Prostate gland (tissue), 2 donors: Measurements from ENCODE around the gene CARNS1. TPM values are rescaled to one million over a fixed set of nuclear protein-coding genes. Genes with fewer than 3 reads are reported as not detected.
A peak's percentile ranks its signal among the peaks of the same experiment; 100 is the strongest.

ENCODE experiments used
- DNase-seq: peaks from one replicate; pipeline ENCODE4 v3.0.0-alpha.2; 2019; ENCODE audit warnings: low spot score
- H3K27ac ChIP-seq, 2 donors: fragments of 200-600 bp; sonication (generic); 2 replicates each; pipeline ENCODE4 v1.5.1; 2017 to 2019
- H3K27me3 ChIP-seq: fragments of 200-600 bp; sonication (generic); replicated peaks from 2 replicates; pipeline ENCODE4 v1.5.1; 2019; ENCODE audit not compliant: insufficient read depth
- H3K36me3 ChIP-seq, 2 donors: fragments of 200-600 bp; sonication (generic); 1 replicate in 1 of 2; 2 replicates in 1 of 2; pipeline versions ENCODE4 v1.5.1 to v1.8.1; 2017 to 2019
- H3K4me1 ChIP-seq: fragments of 200-600 bp; sonication (generic); replicated peaks from 2 replicates; pipeline ENCODE4 v1.5.1; 2019
- H3K4me3 ChIP-seq, 2 donors: fragments of 200-600 bp; sonication (generic); 2 replicates each; pipeline ENCODE4 v1.5.1; 2017 to 2019
- H3K9me3 ChIP-seq: fragments of 200-600 bp; sonication (generic); 2 replicates; pipeline ENCODE4 v1.5.1; 2017
- POLR2A ChIP-seq: fragments of 450-650 bp; IDR thresholded peaks from one replicate; pipeline ENCODE4 v1.6.1; 2016; ENCODE audit warnings: antibody characterized with exemption, mild to moderate bottlenecking
- POLR2AphosphoS5 ChIP-seq: sonication (generic); formaldehyde crosslinking; IDR thresholded peaks from one replicate; pipeline ENCODE4 v1.6.1; 2017; ENCODE audit warnings: antibody characterized with exemption
- WGBS: methylation state at CpG from one replicate; pipeline ENCODE4 v1.1.5; 2018; 5-methylcytosine and 5-hydroxymethylcytosine counted together
- intact Hi-C: fragments of 100-400 bp; cut with DNase I; formaldehyde crosslinking; loops from one replicate; pipeline ENCODE4 v1.14.2; 2022
- total RNA-seq, 2 donors: library from RNA; depleted of rRNA; stranded (reverse); fragments of >200 nt; gene quantifications; one replicate each; pipeline ENCODE4 v1.1.0, GENCODE V29; 2016
- TF ChIP-seq, protein P1 (sequence below), 4 experiments: fragments of 200-600 bp in 2 of 4; fragments of 450-650 bp in 2 of 4; sonication (generic) in 2 of 4; IDR thresholded peaks; 1 replicate in 3 of 4; 2 replicates in 1 of 4; pipeline ENCODE4 v1.5.1; 2016 to 2019; ENCODE audit warnings: antibody characterized with exemption in 4 of 4, mild to moderate bottlenecking in 2 of 4, moderate library complexity in 2 of 4

The CARNS1 gene
- total RNA-seq, 2 donors from 2014 or later, result 0.91 to 1.0 TPM

DNA sequence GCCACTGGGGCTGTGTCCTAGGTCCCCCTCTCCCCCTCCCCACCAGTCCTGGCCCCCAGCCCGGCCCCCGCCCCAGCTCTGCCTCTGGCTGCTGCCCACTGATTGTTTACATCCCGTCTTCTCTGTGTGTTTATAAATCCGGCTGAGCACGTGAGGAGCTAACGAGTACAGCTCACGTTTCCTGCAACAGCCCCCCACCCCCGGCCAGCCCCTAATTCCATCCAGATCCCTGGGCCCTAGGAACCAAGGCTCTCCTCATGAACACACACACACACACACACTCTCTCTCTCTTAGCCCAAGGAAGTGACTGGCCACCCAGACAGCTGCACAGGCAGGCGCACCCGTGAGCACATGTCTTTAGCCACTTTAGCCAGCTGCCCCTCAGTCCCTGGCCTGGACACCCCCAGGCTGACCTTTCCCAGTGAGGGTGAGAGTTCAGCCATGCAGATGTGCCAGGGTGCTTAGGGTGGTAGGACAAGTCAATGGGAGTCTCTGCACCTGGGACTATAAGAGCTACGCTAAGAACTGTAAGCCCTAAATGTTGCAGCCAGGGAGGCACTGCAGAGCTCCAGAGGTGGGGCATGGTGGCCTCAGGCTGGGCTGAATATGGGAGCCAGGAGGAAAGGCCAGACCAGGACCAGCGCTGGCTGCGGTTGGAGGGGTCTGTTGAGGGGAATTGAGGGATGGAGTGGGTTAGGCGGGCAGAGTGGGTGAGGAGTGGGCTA lies 45.0 kb upstream of the CARNS1 start:
- no peaks in the 10 kb centered on the region for H3K36me3 ChIP-seq
- TF ChIP-seq POLR2A (no peak), POLR2AphosphoS5 (no peak)
- TF ChIP-seq, protein P1, sequence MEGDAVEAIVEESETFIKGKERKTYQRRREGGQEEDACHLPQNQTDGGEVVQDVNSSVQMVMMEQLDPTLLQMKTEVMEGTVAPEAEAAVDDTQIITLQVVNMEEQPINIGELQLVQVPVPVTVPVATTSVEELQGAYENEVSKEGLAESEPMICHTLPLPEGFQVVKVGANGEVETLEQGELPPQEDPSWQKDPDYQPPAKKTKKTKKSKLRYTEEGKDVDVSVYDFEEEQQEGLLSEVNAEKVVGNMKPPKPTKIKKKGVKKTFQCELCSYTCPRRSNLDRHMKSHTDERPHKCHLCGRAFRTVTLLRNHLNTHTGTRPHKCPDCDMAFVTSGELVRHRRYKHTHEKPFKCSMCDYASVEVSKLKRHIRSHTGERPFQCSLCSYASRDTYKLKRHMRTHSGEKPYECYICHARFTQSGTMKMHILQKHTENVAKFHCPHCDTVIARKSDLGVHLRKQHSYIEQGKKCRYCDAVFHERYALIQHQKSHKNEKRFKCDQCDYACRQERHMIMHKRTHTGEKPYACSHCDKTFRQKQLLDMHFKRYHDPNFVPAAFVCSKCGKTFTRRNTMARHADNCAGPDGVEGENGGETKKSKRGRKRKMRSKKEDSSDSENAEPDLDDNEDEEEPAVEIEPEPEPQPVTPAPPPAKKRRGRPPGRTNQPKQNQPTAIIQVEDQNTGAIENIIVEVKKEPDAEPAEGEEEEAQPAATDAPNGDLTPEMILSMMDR (IDR thresholded peaks at IDR 0.05), result no peak
- no peaks in the 10 kb centered on the region for H3K9me3 ChIP-seq
- H3K27ac ChIP-seq, result peak overlapping the region; percentile 54 to 56
- DNase-seq, result no peak
- intact Hi-C loops, result no loop called here
- WGBS, result 37% methylated on average over 14 of the region's 14 CpGs
- peaks cover 30% of the 10 kb centered on the region for H3K4me1 ChIP-seq
- no peak overlapping the region for H3K4me3 ChIP-seq
- H3K27me3 ChIP-seq, result no peaks in the 10 kb centered on the region

DNA sequence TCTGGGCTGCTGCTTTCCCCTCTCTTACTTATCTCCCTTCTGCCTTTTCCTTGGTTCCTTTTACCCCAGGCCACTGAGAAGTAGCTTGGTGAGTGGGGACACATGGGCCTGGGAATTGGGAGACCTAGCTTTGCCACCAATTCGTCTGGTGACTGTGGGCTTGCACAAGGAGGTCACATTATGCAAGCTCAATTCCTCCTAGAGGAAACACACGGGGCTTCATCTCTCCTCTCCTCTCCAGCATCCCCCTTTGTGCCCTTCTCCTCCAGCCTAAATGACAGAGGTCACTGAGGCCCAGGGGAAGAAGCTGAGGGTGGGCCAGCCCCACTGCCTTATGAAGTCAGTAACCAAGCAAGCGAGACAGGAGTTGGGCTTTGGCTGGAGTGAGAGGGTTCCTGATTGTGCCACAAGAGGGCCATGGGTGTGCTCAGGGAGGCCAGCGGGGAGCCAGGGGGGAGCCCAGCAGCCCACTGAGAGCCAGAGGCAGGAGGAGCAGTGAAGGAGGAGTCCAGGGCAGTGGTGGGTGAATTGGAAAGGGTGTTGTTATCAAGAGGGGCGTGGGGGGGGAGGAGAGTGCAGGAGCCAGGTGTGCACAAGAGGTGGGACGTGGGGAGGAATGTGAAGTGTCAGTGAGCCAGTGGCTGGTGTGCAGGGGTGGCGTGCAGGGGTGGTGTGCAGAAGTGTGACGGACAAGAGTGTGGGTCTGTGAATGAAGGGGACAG lies 44.1 kb upstream of the CARNS1 start:
- peak overlapping the region in 1 of 2 donors; percentile 70 for H3K4me3 ChIP-seq
- intact Hi-C loops, result no loop called here
- TF ChIP-seq, protein P1 (IDR thresholded peaks at IDR 0.05), result peak in 2 of 4 experiments; percentile 46 to 53
- TF ChIP-seq POLR2AphosphoS5 (no peak), POLR2A (no peak)
- H3K27me3 ChIP-seq, result no peaks in the 10 kb centered on the region
- DNase-seq, result no peak
- H3K27ac ChIP-seq, result peak overlapping the region in 1 of 2 donors; percentile 86
- H3K4me1 ChIP-seq, result peaks cover 29% of the 10 kb centered on the region
- WGBS, result 47% methylated on average over 8 of the region's 8 CpGs
- no peaks in the 10 kb centered on the region for H3K36me3 ChIP-seq
- H3K9me3 ChIP-seq, result no peaks in the 10 kb centered on the region

DNA sequence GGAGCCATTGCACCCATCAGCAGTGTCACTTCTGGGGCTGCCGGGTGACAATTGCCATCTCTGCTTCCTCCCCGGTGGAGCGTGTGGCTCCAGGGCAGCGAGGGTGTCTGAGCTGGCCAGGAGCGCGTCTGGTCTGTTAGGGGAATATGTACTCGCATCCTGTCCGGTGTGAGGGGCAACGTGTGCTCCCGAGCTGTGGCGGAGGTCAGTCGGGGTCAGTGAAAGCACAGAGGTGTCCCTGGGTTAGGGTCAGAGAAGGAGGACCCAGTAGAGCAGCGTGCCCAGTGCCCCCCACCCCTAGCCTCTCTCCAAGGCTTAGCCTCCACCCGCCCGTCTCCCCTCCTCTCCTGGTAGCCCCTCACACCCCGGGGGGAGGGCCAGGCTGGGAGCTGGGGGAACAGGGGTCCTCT lies 43.6 kb upstream of the CARNS1 start:
- DNase-seq, result no peak
- H3K4me1 ChIP-seq, result peaks cover 23% of the 10 kb centered on the region
- 23% methylated on average over 16 of the region's 16 CpGs for WGBS

DNA sequence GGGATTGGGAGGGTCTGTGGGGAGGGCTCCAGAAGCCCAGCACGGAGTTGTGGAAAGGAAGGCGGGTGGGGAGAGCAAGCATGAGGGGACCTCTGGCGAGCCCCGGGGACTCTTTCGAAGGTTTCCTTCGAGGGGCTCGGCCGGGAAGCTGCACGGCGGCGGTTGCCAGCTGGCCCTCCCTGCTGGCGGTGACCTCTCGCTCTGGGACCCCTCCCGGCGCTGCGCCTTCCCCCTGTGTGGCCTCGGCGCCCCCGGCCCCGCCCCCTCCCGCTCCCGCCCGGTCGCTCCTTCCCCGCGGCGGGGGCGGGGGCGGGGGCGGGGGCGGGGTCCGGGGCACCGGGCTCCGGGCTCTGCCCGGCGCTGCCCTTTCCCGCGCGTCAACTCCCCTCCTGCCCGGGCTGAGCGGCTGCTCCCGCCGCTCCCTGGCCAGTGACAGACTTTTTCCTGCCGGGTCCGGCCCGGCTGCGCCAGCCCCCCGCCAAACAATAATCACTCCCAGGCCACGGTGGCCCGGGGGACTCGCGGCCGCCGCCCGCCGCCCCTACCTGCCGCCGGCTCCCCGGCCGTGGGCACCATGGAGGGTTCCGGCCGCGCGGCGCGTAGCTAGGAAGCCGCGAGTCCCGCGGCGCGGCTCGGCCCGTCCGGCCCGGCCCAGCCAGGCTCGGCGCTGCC lies 43.0 kb upstream of the CARNS1 start:
- intact Hi-C loops, result no loop called here
- peak; percentile 40 for TF ChIP-seq POLR2A
- TF ChIP-seq, protein P1 (IDR thresholded peaks at IDR 0.05), result no peak
- H3K4me1 ChIP-seq, result peaks cover 19% of the 10 kb centered on the region

More for the DNA sequence above, 43.6 kb upstream of the CARNS1 start:
- H3K27ac ChIP-seq, result peak overlapping the region; percentile 45 to 86
- no peaks in the 10 kb centered on the region for H3K36me3 ChIP-seq
- intact Hi-C loops, result no loop called here
- TF ChIP-seq POLR2A (no peak), POLR2AphosphoS5 (no peak)
- TF ChIP-seq, protein P1 (IDR thresholded peaks at IDR 0.05), result no peak
- H3K9me3 ChIP-seq, result no peaks in the 10 kb centered on the region
- no peaks in the 10 kb centered on the region for H3K27me3 ChIP-seq
- H3K4me3 ChIP-seq, result peak overlapping the region; percentile 70 to 81

More for the DNA sequence above, 43.0 kb upstream of the CARNS1 start:
- peak overlapping the region; percentile 70 to 81 for H3K4me3 ChIP-seq
- peak overlapping the region; percentile 86 to 89 for H3K27ac ChIP-seq
- H3K27me3 ChIP-seq, result no peaks in the 10 kb centered on the region
- H3K9me3 ChIP-seq, result no peaks in the 10 kb centered on the region
- 1% methylated on average over 27 of the region's 78 CpGs for WGBS
- no peak for DNase-seq
- no peaks in the 10 kb centered on the region for H3K36me3 ChIP-seq
